Measurements from ENCODE around the gene CCDC148.
A peak's percentile ranks its signal among the peaks of the same experiment; 100 is the strongest.
"Not testable (repeated sequence)": the region's sequence is repeated elsewhere in the genome, so short reads cannot be mapped to it uniquely, and the experiment has no call there.

CCDC148 gene

GRCh38 chr2:158478237-158478636 is 21.7 kb upstream of the CCDC148 start:
- Histone ChIP-seq H3K9me3 (ENCODE audit: control insufficient read depth, insufficient read depth, low read length) (no peaks in the 10 kb centered on the region), H3K36me3 (ENCODE audit: control insufficient read depth, insufficient read depth, low read length) (no peaks in the 10 kb centered on the region), H3K9ac (ENCODE audit: low read depth, low read length) (no peak overlapping the region)

GRCh38 chr2:158477202-158477601 is 20.6 kb upstream of the CCDC148 start:
- no peaks in the 10 kb centered on the region for H3K9me3 ChIP-seq (ENCODE audit: control insufficient read depth, insufficient read depth, low read length)
- no peak overlapping the region for H3K9ac ChIP-seq (ENCODE audit: low read depth, low read length)
- no peaks in the 10 kb centered on the region for H3K36me3 ChIP-seq (ENCODE audit: control insufficient read depth, insufficient read depth, low read length)
- peaks cover 14% of the 10 kb centered on the region for H3K4me1 ChIP-seq (ENCODE audit: control insufficient read depth, insufficient read depth, low read length)
- no peak overlapping the region for H3K4me3 ChIP-seq (ENCODE audit: low read depth, low read length)
- no peaks in the 10 kb centered on the region for H3K27me3 ChIP-seq (ENCODE audit: control insufficient read depth, insufficient read depth, low read length)

More at GRCh38 chr2:158478237-158478636, 21.7 kb upstream of the CCDC148 start:
- H3K27me3 ChIP-seq (ENCODE audit: control insufficient read depth, insufficient read depth, low read length) = no peaks in the 10 kb centered on the region
- no peak overlapping the region for H3K4me3 ChIP-seq (ENCODE audit: low read depth, low read length)
- peaks cover 14% of the 10 kb centered on the region for H3K4me1 ChIP-seq (ENCODE audit: control insufficient read depth, insufficient read depth, low read length)

- H3K4me3 ChIP-seq (ENCODE audit: low read depth, low read length); H3K27me3 ChIP-seq (ENCODE audit: control insufficient read depth, insufficient read depth, low read length); H3K36me3 ChIP-seq (ENCODE audit: control insufficient read depth, insufficient read depth, low read length); H3K9me3 ChIP-seq (ENCODE audit: control insufficient read depth, insufficient read depth, low read length); H3K9ac ChIP-seq (ENCODE audit: low read depth, low read length): not testable (repeated sequence)
- peaks cover 27% of the 10 kb centered on the region for H3K4me1 ChIP-seq (ENCODE audit: control insufficient read depth, insufficient read depth, low read length)
Measured at GRCh38 chr2:158474526-158475011, 18.0 kb upstream of the CCDC148 start.

- H3K9ac ChIP-seq (ENCODE audit: low read depth, low read length) = no peak overlapping the region
- no peak overlapping the region for H3K4me3 ChIP-seq (ENCODE audit: low read depth, low read length)
- H3K36me3 ChIP-seq (ENCODE audit: control insufficient read depth, insufficient read depth, low read length) = no peaks in the 10 kb centered on the region
- no peaks in the 10 kb centered on the region for H3K9me3 ChIP-seq (ENCODE audit: control insufficient read depth, insufficient read depth, low read length)
- H3K27me3 ChIP-seq (ENCODE audit: control insufficient read depth, insufficient read depth, low read length) = no peaks in the 10 kb centered on the region
- H3K4me1 ChIP-seq (ENCODE audit: control insufficient read depth, insufficient read depth, low read length) = peaks cover 27% of the 10 kb centered on the region
Measured at GRCh38 chr2:158473719-158474392, 17.3 kb upstream of the CCDC148 start.

GRCh38 chr2:158473300-158473699 is 16.7 kb upstream of the CCDC148 start:
- H3K4me1 ChIP-seq (ENCODE audit: control insufficient read depth, insufficient read depth, low read length) = peaks cover 27% of the 10 kb centered on the region
- not testable (repeated sequence) for H3K27me3 ChIP-seq (ENCODE audit: control insufficient read depth, insufficient read depth, low read length); H3K9me3 ChIP-seq (ENCODE audit: control insufficient read depth, insufficient read depth, low read length); H3K36me3 ChIP-seq (ENCODE audit: control insufficient read depth, insufficient read depth, low read length); H3K9ac ChIP-seq (ENCODE audit: low read depth, low read length); H3K4me3 ChIP-seq (ENCODE audit: low read depth, low read length)

GRCh38 chr2:158472829-158473228 is 16.3 kb upstream of the CCDC148 start:
- H3K9ac ChIP-seq (ENCODE audit: low read depth, low read length); H3K36me3 ChIP-seq (ENCODE audit: control insufficient read depth, insufficient read depth, low read length); H3K9me3 ChIP-seq (ENCODE audit: control insufficient read depth, insufficient read depth, low read length); H3K27me3 ChIP-seq (ENCODE audit: control insufficient read depth, insufficient read depth, low read length); H3K4me3 ChIP-seq (ENCODE audit: low read depth, low read length): not testable (repeated sequence)
- peaks cover 27% of the 10 kb centered on the region for H3K4me1 ChIP-seq (ENCODE audit: control insufficient read depth, insufficient read depth, low read length)

GRCh38 chr2:158467248-158467647 is 10.7 kb upstream of the CCDC148 start:
- Histone ChIP-seq H3K9me3 (ENCODE audit: control insufficient read depth, insufficient read depth, low read length) (no peaks in the 10 kb centered on the region), H3K9ac (ENCODE audit: low read depth, low read length) (no peak overlapping the region), H3K36me3 (ENCODE audit: control insufficient read depth, insufficient read depth, low read length) (no peaks in the 10 kb centered on the region), H3K4me3 (ENCODE audit: low read depth, low read length) (no peak overlapping the region), H3K4me1 (ENCODE audit: control insufficient read depth, insufficient read depth, low read length) (peaks cover 19% of the 10 kb centered on the region), H3K27me3 (ENCODE audit: control insufficient read depth, insufficient read depth, low read length) (no peaks in the 10 kb centered on the region)

GRCh38 chr2:158464426-158465281 is 8.1 kb upstream of the CCDC148 start:
- H3K9ac ChIP-seq (ENCODE audit: low read depth, low read length) = no peak overlapping the region
- H3K36me3 ChIP-seq (ENCODE audit: control insufficient read depth, insufficient read depth, low read length) = no peaks in the 10 kb centered on the region

GRCh38 chr2:158463496-158464095 is 7.0 kb upstream of the CCDC148 start:
- H3K4me3 ChIP-seq (ENCODE audit: low read depth, low read length) = no peak overlapping the region
- H3K4me1 ChIP-seq (ENCODE audit: control insufficient read depth, insufficient read depth, low read length) = peaks cover 18% of the 10 kb centered on the region
- no peaks in the 10 kb centered on the region for H3K36me3 ChIP-seq (ENCODE audit: control insufficient read depth, insufficient read depth, low read length)
- no peaks in the 10 kb centered on the region for H3K9me3 ChIP-seq (ENCODE audit: control insufficient read depth, insufficient read depth, low read length)
- no peaks in the 10 kb centered on the region for H3K27me3 ChIP-seq (ENCODE audit: control insufficient read depth, insufficient read depth, low read length)
- H3K9ac ChIP-seq (ENCODE audit: low read depth, low read length) = no peak overlapping the region

More at GRCh38 chr2:158464426-158465281, 8.1 kb upstream of the CCDC148 start:
- no peaks in the 10 kb centered on the region for H3K27me3 ChIP-seq (ENCODE audit: control insufficient read depth, insufficient read depth, low read length)
- peaks cover 14% of the 10 kb centered on the region for H3K4me1 ChIP-seq (ENCODE audit: control insufficient read depth, insufficient read depth, low read length)
- no peaks in the 10 kb centered on the region for H3K9me3 ChIP-seq (ENCODE audit: control insufficient read depth, insufficient read depth, low read length)
- H3K4me3 ChIP-seq (ENCODE audit: low read depth, low read length) = no peak overlapping the region

GRCh38 chr2:158460632-158461297 is 4.2 kb upstream of the CCDC148 start:
- H3K4me1 ChIP-seq (ENCODE audit: control insufficient read depth, insufficient read depth, low read length) = peaks cover 18% of the 10 kb centered on the region
- H3K27me3 ChIP-seq (ENCODE audit: control insufficient read depth, insufficient read depth, low read length) = no peaks in the 10 kb centered on the region
- H3K36me3 ChIP-seq (ENCODE audit: control insufficient read depth, insufficient read depth, low read length) = no peaks in the 10 kb centered on the region
- H3K9me3 ChIP-seq (ENCODE audit: control insufficient read depth, insufficient read depth, low read length) = no peaks in the 10 kb centered on the region
- H3K9ac ChIP-seq (ENCODE audit: low read depth, low read length) = no peak overlapping the region
- no peak overlapping the region for H3K4me3 ChIP-seq (ENCODE audit: low read depth, low read length)

GRCh38 chr2:158459161-158460003 is 2.8 kb upstream of the CCDC148 start:
- no peaks in the 10 kb centered on the region for H3K27me3 ChIP-seq (ENCODE audit: control insufficient read depth, insufficient read depth, low read length)
- peak overlapping the region; percentile 95 for H3K4me3 ChIP-seq (ENCODE audit: low read depth, low read length)
- H3K9me3 ChIP-seq (ENCODE audit: control insufficient read depth, insufficient read depth, low read length) = no peaks in the 10 kb centered on the region
- peaks cover 15% of the 10 kb centered on the region for H3K4me1 ChIP-seq (ENCODE audit: control insufficient read depth, insufficient read depth, low read length)
- H3K36me3 ChIP-seq (ENCODE audit: control insufficient read depth, insufficient read depth, low read length) = no peaks in the 10 kb centered on the region
- H3K9ac ChIP-seq (ENCODE audit: low read depth, low read length) = no peak overlapping the region
